Spleen (tissue), 11 donors: ENCODE results near the gene GGCX. TPM values are rescaled to one million over a fixed set of nuclear protein-coding genes. Genes with fewer than 3 reads are reported as not detected.
"Not testable (repeated sequence)": the region's sequence is repeated elsewhere in the genome, so short reads cannot be mapped to it uniquely, and the experiment has no call there.

Experiments used
- DNase-seq: peaks from one replicate; pipeline ENCODE4 v3.0.0-alpha.2; 2020
- H3K27ac ChIP-seq, 8 donors: fragments of 200-600 bp; sonication (generic) in 7 of 8; 1 replicate in 4 of 8; 2 replicates in 4 of 8; pipeline versions ENCODE4 v1.5.0 to v1.8.0; 2016 to 2021; ENCODE audit warnings: inconsistent platforms in 4 of 8, mild to moderate bottlenecking in 4 of 8, moderate library complexity in 1 of 8
- H3K27me3 ChIP-seq, 7 donors: fragments of 200-600 bp; sonication (generic) in 6 of 7; replicated peaks in 1 of 7; 1 replicate in 4 of 7; 2 replicates in 3 of 7; pipeline versions ENCODE4 v1.5.0 to v1.8.0; 2016 to 2021; ENCODE audit warnings: inconsistent platforms in 3 of 7, mild to moderate bottlenecking in 1 of 7
- H3K36me3 ChIP-seq, 6 donors: fragments of 200-600 bp; sonication (generic) in 5 of 6; 1 replicate in 4 of 6; 2 replicates in 2 of 6; pipeline versions ENCODE4 v1.5.0 to v1.8.0; 2016 to 2021; ENCODE audit warnings: inconsistent platforms in 2 of 6
- H3K4me1 ChIP-seq, 6 donors: fragments of 200-600 bp; sonication (generic) in 5 of 6; 1 replicate in 3 of 6; 2 replicates in 3 of 6; pipeline versions ENCODE4 v1.5.0 to v1.8.0; 2016 to 2021; ENCODE audit warnings: inconsistent platforms in 3 of 6
- H3K4me3 ChIP-seq, 8 donors: fragments of 200-600 bp; sonication (generic) in 7 of 8; 1 replicate in 4 of 8; 2 replicates in 4 of 8; pipeline versions ENCODE4 v1.5.0 to v1.8.0; 2016 to 2021; ENCODE audit warnings: inconsistent platforms in 4 of 8, mild to moderate bottlenecking in 4 of 8, moderate library complexity in 2 of 8
- H3K9me3 ChIP-seq, 8 donors: fragments of 200-600 bp; sonication (generic) in 7 of 8; 1 replicate in 4 of 8; 2 replicates in 4 of 8; pipeline versions ENCODE4 v1.5.0 to v1.8.0; 2016 to 2021; ENCODE audit warnings: inconsistent platforms in 4 of 8
- POLR2A ChIP-seq, 3 donors: fragments of 450-650 bp; IDR thresholded peaks; one replicate each; pipeline ENCODE4 v1.5.1; 2017; ENCODE audit warnings: antibody characterized with exemption in 3 of 3, mild to moderate bottlenecking in 1 of 3
- POLR2AphosphoS5 ChIP-seq, 3 donors: sonication (generic); formaldehyde crosslinking; IDR thresholded peaks; one replicate each; pipeline ENCODE4 v1.5.1; 2017; ENCODE audit warnings: antibody characterized with exemption in 3 of 3
- WGBS, 5 donors: extraction: QIAGEN DNeasy Blood & Tissue Kit in 3 of 5; methylation state at CpG; one replicate each; pipeline versions ENCODE4 v1.1.5 to v1.1.7; 2013 to 2018; 5-methylcytosine and 5-hydroxymethylcytosine counted together
- intact Hi-C: fragments of 100-400 bp; cut with DNase I; formaldehyde crosslinking; loops from one replicate; pipeline ENCODE4 v1.15.0; 2023; ENCODE audit warnings: low total_unique reads
- polyA plus RNA-seq, 3 donors: library from polyadenylated mRNA; stranded (reverse); fragments of 200-250 nt; gene quantifications; one replicate each; pipeline ENCODE4 v1.2.1, GENCODE V29; 2013
- total RNA-seq, 7 donors: library from RNA; depleted of rRNA in 3 of 7; stranded (reverse); fragments of >200 nt in 3 of 7; fragmentation: NEBNext Ultra II Directional in 4 of 7; extraction: Animal tissue kit (Norgen Biotek cat#: 25700) in 4 of 7; gene quantifications; one replicate each; pipeline versions ENCODE4 v1.1.0 to v1.2.1, GENCODE V29; 2016 to 2021
- TF ChIP-seq, protein P1 (sequence below), 11 experiments: fragments of 200-600 bp in 7 of 11; fragments of 450-650 bp in 4 of 11; sonication (generic) in 4 of 11; IDR thresholded peaks in 8 of 11; conservative IDR thresholded peaks in 3 of 11; 1 replicate in 7 of 11; 2 replicates in 4 of 11; pipeline versions ENCODE4 v1.4.0 to v1.8.0; 2016 to 2021; ENCODE audit warnings: antibody characterized with exemption in 11 of 11, inconsistent platforms in 4 of 11, mild to moderate bottlenecking in 1 of 11
- donor health status: healthy with polysubstance abuse.
- donor health status: DM: no; HTN: no; CAD: no; lungs with moderate emphysema.
- donor health status: DM: no; HTN: no; CAD: no.
- donor health status: Bipolar disorder and iron deficiency.
- donor health status: healthy.
- donor health status: DM: no; HTN: no; CAD: no.
- donor health status: DM: yes; HTN: yes; CAD: no.

Gene GGCX
- total and polyA plus RNA-seq, 10 donors: 11.0 to 42.1 (median 29.5) TPM

DNA sequence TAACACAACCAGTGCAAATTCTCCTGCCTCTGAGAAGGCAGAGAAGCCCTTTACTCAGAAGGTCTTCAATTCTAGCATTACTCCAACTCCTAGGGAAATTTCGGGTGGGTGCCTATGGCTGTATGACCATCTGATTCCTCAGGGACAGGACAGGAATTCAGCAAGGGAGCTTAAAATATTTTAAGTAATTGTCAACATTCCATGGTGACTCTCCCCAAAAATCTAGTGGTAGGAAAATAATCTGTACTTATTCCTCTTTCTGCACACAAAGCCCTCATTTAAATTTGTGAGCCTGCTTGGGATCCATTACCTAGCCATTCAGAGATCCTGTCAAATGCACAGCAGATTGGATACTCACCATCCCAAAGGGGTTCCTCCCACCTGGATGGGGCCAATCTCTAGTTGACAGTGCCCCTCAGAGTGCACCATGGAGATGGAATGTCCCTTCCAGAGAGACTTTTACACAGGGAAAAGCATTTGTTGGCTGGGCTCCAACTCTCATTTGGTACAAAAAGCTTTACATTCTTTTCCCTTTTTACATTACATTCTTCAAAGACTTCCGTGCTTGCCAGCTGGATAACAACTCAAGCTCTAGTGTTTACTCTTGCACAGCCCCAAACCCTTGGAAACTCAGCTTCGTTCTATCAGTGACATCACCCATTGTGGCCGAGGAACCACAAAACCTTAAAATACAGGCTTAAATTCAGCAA, 44.3 kb upstream of the GGCX start:
- peak overlapping the region in 4 of 8 donors; percentile 6 to 54 (median 42) for H3K27ac ChIP-seq
- no peak for DNase-seq
- H3K4me3 ChIP-seq: no peak overlapping the region
- TF ChIP-seq POLR2AphosphoS5 (IDR thresholded peaks at IDR 0.05): no peak
- TF ChIP-seq, protein P1, sequence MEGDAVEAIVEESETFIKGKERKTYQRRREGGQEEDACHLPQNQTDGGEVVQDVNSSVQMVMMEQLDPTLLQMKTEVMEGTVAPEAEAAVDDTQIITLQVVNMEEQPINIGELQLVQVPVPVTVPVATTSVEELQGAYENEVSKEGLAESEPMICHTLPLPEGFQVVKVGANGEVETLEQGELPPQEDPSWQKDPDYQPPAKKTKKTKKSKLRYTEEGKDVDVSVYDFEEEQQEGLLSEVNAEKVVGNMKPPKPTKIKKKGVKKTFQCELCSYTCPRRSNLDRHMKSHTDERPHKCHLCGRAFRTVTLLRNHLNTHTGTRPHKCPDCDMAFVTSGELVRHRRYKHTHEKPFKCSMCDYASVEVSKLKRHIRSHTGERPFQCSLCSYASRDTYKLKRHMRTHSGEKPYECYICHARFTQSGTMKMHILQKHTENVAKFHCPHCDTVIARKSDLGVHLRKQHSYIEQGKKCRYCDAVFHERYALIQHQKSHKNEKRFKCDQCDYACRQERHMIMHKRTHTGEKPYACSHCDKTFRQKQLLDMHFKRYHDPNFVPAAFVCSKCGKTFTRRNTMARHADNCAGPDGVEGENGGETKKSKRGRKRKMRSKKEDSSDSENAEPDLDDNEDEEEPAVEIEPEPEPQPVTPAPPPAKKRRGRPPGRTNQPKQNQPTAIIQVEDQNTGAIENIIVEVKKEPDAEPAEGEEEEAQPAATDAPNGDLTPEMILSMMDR (IDR thresholded peaks at IDR 0.05 in 8 of 11, conservative IDR thresholded peaks at IDR 0.05 in 3 of 11): no peak
- TF ChIP-seq POLR2A (IDR thresholded peaks at IDR 0.05): no peak
- WGBS, 5 donors: 75 to 93% (median 84%) methylated on average over 4 of the region's 4 CpGs
- peaks cover 26 to 95% (median 68%) of the 10 kb centered on the region in 6 donors for H3K4me1 ChIP-seq
- intact Hi-C loops: no loop called here
- H3K9me3 ChIP-seq: no peaks in the 10 kb centered on the region
- H3K27me3 ChIP-seq: no peaks in the 10 kb centered on the region
- H3K36me3 ChIP-seq: peaks cover 0 to 54% (median 17%) of the 10 kb centered on the region in 6 donors

DNA sequence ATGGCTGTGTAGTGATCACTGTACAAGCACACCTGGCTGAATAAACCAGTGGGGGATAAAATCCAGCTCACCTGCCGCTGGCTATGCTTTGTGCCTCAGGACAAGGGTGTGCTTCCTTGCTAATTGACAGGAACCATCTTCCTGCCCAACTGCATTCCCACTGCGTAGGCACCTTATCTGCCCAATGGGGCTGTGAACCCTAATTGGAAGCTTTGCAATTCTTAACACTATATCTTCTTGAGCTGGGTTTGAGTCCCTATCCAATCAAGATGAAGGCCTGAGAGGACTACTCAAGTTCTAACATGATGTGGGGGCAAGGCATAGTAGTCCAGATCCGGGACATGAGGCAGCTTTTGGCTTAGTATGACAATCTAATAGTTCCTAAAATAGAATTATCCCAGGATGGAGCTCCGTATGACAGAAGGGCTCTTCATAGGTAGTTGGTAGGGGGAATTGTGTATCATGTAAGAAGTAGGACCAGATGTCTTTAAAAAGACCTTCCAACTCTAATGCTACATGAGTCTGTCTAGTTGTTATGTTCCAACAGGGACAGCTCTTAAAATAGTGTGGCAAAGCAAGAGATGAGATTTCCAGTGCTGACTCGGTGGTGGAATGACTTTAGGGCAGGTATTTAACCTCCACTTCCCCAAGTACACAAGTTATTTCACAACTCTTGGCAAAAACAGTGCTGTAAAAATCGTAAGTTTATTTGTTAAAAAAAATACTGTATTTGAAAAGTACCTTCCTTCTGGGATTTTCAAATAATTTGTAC, 43.5 kb upstream of the GGCX start:
- intact Hi-C loops: no loop called here
- 73 to 80% (median 75%) methylated on average over 6 of the region's 6 CpGs for WGBS, 5 donors
- peaks cover 22 to 93% (median 62%) of the 10 kb centered on the region in 6 donors for H3K4me1 ChIP-seq

DNA sequence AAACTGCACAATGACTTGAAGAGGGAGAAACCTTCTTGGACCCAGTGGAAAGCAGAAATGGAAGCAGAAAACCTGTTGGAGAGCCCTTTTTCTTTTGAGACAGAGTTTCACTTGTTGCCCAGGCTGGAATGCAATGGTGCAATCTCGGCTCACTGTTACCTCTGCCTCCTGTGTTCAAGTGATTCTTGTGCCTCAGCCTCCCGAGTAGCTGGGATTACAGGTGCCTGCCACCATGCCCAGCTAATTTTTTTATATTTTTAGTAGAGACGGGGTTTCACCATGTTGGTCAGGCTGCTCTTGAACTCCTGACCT, 42.8 kb upstream of the GGCX start:
- H3K36me3 ChIP-seq: peaks cover 0 to 55% (median 16%) of the 10 kb centered on the region in 6 donors
- intact Hi-C loops, DNase-seq, H3K9me3 ChIP-seq, H3K27me3 ChIP-seq: not testable (repeated sequence)
- H3K27ac ChIP-seq: peak overlapping the region in 1 of 8 donors; percentile 35
- H3K4me3 ChIP-seq: peak overlapping the region in 2 of 8 donors; percentile 74 to 77
- H3K4me1 ChIP-seq: peaks cover 22 to 93% (median 62%) of the 10 kb centered on the region in 6 donors
- 79 to 89% (median 82%) methylated on average over 3 of the region's 3 CpGs for WGBS, 5 donors

More for the DNA sequence above, 43.5 kb upstream of the GGCX start:
- no peak overlapping the region for H3K4me3 ChIP-seq
- H3K9me3 ChIP-seq: no peaks in the 10 kb centered on the region
- peaks cover 0 to 55% (median 17%) of the 10 kb centered on the region in 6 donors for H3K36me3 ChIP-seq
- peak overlapping the region in 4 of 8 donors; percentile 6 to 52 (median 42) for H3K27ac ChIP-seq
- DNase-seq: no peak
- TF ChIP-seq POLR2AphosphoS5 (IDR thresholded peaks at IDR 0.05): no peak
- no peaks in the 10 kb centered on the region for H3K27me3 ChIP-seq

DNA sequence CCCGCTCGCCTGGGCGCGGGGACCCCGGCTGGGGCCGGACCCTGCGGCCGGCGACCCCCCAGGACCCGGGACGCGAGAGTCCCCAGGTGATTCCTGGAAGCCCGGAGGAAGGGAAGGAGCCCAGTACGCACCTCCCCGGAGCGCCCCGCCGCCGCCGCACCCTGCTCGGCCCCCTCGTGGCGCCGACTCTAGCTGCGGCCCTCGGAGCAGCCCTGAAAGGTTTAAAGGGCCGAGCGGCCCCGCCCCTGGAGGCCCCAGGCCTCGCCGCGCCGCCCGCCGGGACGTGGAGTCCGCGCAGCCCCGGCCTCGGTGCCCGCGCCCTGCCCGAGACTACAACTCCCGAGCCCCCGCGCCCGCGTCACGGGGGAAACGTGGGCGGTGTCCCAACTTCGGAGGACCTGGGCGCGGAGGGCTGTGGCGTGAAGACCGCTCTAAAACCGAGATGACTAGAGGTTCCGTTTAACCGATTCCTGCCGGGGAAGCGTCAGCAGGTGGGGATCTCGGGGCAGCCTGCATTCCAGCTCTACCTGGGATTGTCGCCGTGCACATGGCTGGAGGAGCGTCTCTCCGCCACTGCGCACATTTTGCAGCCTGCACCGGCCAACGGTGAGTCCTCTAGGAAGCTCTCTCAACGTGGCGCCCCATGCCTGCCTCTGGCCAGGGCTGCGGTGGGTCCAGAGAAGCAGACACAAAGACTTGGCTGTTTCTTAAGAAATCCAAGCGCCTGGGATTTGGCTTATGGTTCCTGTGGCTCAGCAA, 41.4 kb upstream of the GGCX start, which contains the start of gene TMEM150A:
Gene TMEM150A, minus strand, starts transcription at position 223 of the 759 bp plus-strand sequence. CDS start 750 bp downstream, outside the sequence.
- H3K4me3 ChIP-seq: peak within 1 kb of the TSS; percentile 70 to 94 (median 86)
- no peaks in the 10 kb centered on the region for H3K9me3 ChIP-seq
- peak; percentile 99 for DNase-seq
- intact Hi-C loops: no loop called here
- 0 to 1% (median 1%) methylated on average over 15 to 73 of the region's 73 CpGs for WGBS, 5 donors
- peak within 1 kb of the TSS; percentile 76 to 92 (median 88) for H3K27ac ChIP-seq
- TF ChIP-seq, protein P1 (IDR thresholded peaks at IDR 0.05 in 8 of 11, conservative IDR thresholded peaks at IDR 0.05 in 3 of 11): peak in 7 of 11 experiments; percentile 26 to 71 (median 61)
- TF ChIP-seq POLR2AphosphoS5 (IDR thresholded peaks at IDR 0.05) (peak; percentile 83 to 90 (median 88)), POLR2A (IDR thresholded peaks at IDR 0.05) (peak in 2 of 3 donors; percentile 46 to 92)
- peaks cover 22 to 93% (median 56%) of the 10 kb centered on the region in 6 donors for H3K4me1 ChIP-seq
- H3K27me3 ChIP-seq: no peaks in the 10 kb centered on the region
- H3K36me3 ChIP-seq: peaks cover 0 to 55% (median 13%) of the 10 kb centered on the region in 6 donors
